Measurements from ENCODE around the gene LCN6.
A peak's percentile ranks its signal among the peaks of the same experiment; 100 is the strongest.

The LCN6 gene

GRCh38 chr9:136733611-136734010 is 14.7 kb downstream of the LCN6 start:
- no peak for TF ChIP-seq CTCF (IDR thresholded peaks at IDR 0.05; ENCODE audit: extremely low read depth, missing control alignments)
- DNase-seq (ENCODE audit: low spot score): no peak

- no peak for DNase-seq (ENCODE audit: low spot score)
- no peak for TF ChIP-seq CTCF (IDR thresholded peaks at IDR 0.05; ENCODE audit: extremely low read depth, missing control alignments)
Measured at GRCh38 chr9:136732444-136733178, 15.7 kb downstream of the LCN6 start.

- DNase-seq (ENCODE audit: low spot score): no peak
- no peak for TF ChIP-seq CTCF (IDR thresholded peaks at IDR 0.05; ENCODE audit: extremely low read depth, missing control alignments)
Measured at GRCh38 chr9:136729926-136730325, 18.4 kb downstream of the LCN6 start.

- DNase-seq (ENCODE audit: low spot score): no peak
Measured at GRCh38 chr9:136729144-136729543, 19.2 kb downstream of the LCN6 start.

GRCh38 chr9:136728548-136729123 is 19.7 kb downstream of the LCN6 start:
- peak; percentile 64 for DNase-seq (ENCODE audit: low spot score)
- no peak for TF ChIP-seq CTCF (IDR thresholded peaks at IDR 0.05; ENCODE audit: extremely low read depth, missing control alignments)

More at GRCh38 chr9:136729144-136729543, 19.2 kb downstream of the LCN6 start:
- TF ChIP-seq CTCF (IDR thresholded peaks at IDR 0.05; ENCODE audit: extremely low read depth, missing control alignments): no peak

- peak; percentile 100 for TF ChIP-seq CTCF (IDR thresholded peaks at IDR 0.05; ENCODE audit: extremely low read depth, missing control alignments)
- DNase-seq (ENCODE audit: low spot score): peak; percentile 99
Measured at GRCh38 chr9:136728080-136728547, 20.2 kb downstream of the LCN6 start.

- TF ChIP-seq CTCF (IDR thresholded peaks at IDR 0.05; ENCODE audit: extremely low read depth, missing control alignments): peak; percentile 64
- DNase-seq (ENCODE audit: low spot score): peak; percentile 87
Measured at GRCh38 chr9:136726631-136727191, 21.6 kb downstream of the LCN6 start.

All from GM20000 (cell line).